GM21423 (cell line): ENCODE measurements around the gene TAF4.

Experiments
- ATAC-seq: cut with Tn5 transposase; IDR thresholded peaks from one replicate; pipeline ENCODE4 v1.9.1; 2021; ENCODE audit warnings: mild to moderate bottlenecking, moderate library complexity; ENCODE audit not compliant: unreplicated experiment

The TAF4 gene

GRCh38 chr20:61968036-61968810 lies 97.5 kb downstream of the TAF4 start:
- ATAC-seq = no peak

- no peak for ATAC-seq
Observed at GRCh38 chr20:61967300-61967699, 98.4 kb downstream of the TAF4 start.

DNA sequence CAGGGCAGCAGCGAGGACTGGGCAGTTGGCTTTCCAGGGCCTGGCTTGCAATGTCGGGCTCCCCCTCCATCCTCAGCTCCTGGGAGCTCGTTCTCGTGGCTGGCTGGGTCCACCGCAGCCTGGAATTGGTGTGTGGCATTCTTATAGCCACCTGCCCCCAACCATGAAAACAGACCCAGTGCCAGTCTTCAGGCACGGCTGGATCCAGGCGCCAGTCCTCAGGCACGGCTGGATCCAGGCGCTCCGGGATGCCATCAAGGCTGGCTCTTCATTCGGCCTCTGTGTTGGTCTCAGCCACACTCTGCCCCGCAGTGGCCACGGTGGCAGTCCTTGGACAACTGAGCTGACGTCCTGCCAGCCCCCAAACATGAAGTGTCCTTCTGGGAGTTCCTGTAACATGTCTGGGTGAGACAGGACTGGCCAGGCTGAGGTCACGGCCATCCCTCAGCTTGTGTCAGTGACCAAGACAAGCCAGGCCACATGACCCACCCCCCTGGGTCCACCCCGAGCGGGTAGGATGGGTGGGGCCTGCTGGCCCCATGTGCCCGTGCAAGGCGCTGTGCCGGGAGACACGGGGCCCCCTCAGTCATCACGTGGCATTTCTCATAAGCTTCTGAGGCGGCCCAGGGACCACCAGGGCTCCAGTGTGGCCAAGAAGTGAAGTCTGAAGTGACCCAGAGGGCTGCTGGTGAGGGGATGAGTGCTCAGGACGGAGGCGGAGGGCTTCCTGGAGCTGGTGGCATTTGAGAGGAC lies 99.0 kb downstream of the TAF4 start:
- no peak for ATAC-seq

DNA sequence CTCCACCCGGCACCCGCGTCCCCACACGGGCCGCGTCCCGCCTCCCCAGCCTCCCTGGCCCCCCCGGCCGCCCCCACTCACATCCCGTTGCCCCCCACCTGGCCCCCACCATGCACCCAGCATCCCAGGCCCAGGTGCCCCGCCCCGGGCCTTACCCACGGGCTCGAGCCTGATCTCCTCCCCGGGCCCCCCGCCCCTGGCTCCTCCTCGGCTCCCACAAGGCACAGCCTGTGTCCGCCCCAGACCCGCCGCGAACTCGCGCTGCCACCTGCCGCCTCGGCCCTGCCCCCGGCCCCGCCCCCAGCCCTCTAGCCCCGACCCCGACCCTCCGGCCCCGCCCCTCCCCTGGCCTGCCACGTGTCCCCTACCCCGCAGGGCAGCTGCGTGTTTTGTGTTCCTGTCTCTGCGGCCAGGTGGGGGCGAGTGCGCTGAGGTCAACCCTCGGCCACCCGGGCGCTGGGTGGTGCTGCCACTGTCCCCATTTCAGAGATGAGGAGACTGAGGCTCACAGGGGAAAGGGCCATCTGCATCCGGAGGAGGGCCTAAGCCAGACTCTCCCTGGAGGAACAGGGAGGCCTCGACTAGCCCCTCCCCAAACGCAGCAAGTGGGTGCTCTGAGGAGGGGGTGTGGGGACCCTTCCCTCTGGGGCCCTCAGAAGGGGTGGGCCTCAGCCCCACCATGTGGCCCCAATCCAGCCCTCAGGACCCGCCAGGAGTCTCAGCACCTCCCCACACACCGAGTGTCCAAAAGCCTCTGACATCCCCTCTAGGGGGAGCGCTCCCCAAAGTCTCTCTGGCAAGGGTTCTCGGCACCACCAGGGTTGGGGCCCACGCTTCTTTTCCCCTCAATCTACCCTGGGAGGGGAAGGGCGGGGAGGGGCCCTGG lies 99.8 kb downstream of the TAF4 start:
- no peak for ATAC-seq

- no peak for ATAC-seq
Observed at GRCh38 chr20:61964675-61965605, 100.7 kb downstream of the TAF4 start.

- no peak for ATAC-seq
Observed at GRCh38 chr20:61963885-61964674, 101.6 kb downstream of the TAF4 start.

DNA sequence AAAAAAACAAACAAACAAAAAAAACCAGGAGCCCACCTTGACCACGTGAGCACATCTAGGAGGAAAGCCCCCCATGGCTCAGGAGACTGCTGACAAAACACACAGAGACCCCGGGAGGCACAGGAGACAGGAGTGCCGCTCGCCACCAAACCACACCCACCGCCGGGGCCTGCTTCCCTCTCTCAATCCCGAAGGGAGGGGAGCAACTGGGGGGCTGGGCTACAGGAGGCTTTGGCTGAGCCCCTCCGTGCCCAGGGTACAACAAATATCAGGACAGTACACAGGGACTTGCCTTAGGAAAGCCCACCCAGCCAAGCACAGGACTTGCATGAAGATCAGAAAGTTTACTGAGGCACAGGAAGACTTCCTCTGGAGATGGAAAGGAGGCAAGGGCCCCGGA lies 102.5 kb downstream of the TAF4 start:
- ATAC-seq = no peak

DNA sequence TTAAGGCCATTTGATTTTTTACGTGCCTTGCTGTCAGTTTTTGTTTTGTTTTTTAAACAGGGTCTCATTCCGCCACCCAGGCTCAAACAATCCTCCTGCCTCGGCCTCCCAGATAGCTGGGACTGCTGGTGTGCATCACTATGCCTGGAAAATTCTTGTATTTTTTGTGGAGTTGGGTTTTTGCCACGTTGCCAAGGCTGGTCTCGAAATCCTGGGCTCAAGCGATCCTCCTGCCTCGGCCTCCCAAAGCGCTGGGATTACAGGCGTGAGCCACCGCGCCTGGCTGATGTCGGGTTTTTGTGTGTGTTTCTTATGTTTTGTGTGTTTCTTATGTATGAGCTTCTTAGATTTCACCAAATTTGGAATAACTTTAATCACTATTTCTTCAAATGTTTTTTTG lies 104.8 kb downstream of the TAF4 start:
- ATAC-seq = no peak

GRCh38 chr20:61958773-61959700 lies 106.6 kb downstream of the TAF4 start:
- ATAC-seq = no peak

- no peak for ATAC-seq
Observed at GRCh38 chr20:61957961-61958715, 107.5 kb downstream of the TAF4 start.

GRCh38 chr20:61956396-61957342 lies 109.0 kb downstream of the TAF4 start:
- ATAC-seq = no peak

- no peak for ATAC-seq
Observed at GRCh38 chr20:61955668-61956395, 109.8 kb downstream of the TAF4 start.

DNA sequence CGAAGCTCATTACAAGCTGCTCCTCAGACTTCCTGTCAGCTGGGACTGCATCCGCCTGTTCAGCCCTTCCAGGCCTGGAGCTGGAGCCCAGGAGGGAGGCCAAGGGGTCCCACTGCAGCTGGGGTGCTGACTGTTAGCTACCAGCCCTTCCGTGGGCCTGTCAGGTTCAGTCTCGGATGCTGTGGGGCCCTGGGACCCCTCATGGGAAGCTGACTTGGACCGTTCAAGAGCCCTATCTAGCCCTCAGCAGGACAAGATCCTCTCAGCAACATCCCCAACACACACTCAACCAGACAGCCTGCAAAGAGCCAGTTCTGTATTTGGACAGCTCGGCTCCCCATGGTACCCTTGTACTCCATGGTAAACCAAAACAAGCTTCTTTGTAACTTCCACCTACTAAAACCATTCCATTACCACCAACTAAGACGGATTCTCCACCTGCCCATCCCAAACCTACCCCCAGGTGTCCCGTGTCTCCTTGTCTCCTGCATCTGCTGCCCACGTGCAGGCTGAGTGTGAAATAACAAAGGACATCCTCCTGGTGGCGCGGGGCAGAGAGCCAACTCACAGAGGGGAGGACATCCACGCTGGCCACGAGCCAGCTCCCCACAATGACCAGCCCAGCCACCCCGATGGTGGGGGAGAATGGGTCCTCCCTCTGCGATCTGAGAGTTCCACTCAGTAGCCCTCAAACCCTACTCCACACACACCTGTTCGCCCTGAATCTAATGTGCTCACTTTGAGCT lies 111.2 kb downstream of the TAF4 start:
- no peak for ATAC-seq

DNA sequence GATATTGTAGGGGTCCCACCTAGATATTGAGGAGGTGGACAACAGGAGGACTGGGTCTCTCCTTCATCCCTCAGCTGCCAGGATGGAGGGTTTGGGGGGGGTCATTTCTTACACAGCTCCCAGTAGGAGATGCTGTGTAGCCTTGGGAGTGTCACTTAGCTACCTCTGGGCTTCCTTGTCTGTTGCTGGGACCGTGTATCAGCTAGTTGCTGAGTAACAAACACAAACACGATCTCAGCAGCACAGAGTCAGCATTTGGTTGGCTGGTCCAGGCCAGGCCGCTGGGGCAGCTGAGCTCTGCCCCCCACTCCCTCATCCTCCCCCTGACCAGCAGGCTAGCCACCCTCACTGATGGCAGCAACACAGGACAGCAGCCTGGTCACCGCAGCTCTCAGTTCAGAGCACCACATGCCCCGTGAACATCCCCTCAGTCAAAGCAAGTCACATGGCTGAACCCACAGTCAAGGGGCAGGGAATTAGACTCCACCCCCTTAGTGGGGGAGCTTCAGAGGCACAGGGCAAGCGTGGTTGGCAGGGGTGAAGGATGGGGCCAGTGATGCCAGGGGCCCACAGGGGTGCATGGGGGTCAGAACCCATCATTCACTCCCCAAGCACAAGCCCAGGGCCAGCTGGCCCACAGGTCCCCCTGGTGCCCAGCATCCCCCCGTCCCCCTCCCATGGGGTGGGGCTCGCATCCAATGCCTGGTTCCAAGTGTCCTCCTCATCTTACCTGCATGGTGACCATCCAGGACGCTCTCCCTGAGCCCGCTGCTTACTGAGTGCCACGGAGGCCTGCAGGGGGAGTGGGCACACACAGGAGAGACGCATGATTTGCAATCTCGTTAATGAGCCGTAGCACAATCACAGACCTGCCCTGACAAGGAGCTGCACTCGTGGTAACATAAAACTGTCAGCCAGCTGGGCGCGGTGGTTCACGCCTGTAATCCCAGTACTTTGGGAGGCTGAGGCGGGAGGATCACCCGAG lies 112.4 kb downstream of the TAF4 start:
- ATAC-seq = no peak
